ENCODE results near the gene COL1A1. TPM values are rescaled to one million over a fixed set of nuclear protein-coding genes. Genes with fewer than 3 reads are reported as not detected.

The COL1A1 gene
- polyA plus RNA-seq, 3 donors, result 412 to 838 (median 505) TPM

DNA sequence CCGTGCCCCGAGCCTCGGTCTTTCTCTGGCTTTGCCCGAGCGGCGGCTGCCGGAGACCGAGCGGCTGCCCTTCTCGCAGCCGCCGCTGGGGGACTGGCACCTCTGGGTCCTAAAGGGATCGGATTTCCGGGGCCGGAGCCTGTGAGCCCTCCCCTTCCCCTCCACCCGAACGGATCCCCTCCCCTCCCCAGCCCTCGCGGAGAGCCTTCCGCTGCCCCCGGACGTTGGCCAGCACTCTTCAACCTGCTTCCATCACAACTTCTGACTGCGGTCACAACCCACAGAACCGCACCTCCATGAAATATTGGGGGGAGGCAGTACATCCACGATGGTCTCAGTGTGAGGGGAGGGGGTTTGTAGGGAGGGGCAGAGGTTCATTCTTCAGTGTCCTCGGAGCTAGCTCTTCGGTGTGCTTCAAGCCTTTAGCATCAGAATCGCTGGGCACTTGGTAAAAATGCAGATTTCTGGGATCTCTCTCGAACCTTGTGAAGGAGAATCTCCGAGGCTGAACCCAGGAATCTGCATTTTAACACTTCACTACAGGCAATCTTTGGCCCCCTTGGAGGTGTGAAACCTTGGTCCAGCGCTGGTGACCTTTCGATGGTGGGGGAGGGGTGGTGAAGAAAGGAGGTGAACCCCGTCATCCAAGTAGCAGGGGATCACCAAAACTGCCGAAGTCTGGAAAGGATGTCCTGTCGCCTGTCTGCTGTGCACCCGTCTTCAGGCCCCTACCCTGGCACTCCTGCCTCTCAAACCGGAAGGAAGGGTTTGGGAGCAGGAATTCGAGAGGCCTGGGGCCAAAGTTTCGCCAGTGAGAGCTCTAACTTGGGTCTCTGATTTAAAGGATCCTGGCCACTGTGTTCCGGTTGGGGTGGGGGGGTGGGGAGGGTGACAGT, 50.1 kb downstream of the COL1A1 start:
- peak in 9 of 11 donors; percentile 77 to 89 (median 85) for DNase-seq (ENCODE audit: extremely low read depth in 1 of 11, low read depth in 9 of 11, low spot score in 4 of 11)

DNA sequence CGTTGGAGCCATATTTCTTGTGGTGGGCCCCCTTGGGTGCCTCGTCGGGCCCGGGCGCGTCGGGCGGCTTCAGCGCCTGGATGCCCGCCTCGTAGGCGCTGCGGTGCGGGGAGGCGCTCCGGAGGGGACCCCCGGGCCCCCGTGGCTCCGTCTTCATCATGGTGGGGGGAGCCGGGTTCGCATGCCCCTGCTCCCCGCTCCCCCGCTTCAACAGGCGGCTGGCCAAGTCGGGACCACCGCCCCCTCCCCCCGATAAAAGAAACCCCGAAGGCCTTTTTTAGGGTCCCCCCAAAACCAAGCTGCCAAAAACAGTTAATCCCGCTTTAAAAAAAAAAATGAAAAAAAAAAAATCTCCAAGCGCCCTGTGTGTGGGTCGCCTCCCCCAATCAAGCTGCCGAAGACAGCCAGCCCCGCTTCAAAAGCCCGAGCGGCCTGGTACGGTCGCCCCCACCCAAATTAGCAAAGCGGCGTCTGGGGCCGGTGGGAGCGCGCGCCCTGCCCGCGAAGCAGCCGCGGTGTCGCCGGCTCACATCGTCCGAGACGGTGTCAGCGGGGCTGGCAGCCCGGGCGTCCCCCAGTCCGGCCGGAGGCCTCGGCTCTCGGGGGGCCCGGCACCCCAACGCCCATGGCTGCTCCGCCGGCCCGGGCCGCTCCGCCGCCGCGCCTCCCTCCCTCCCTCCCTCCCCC, 50.9 kb downstream of the COL1A1 start, which contains the start of gene PPP1R9B:
PPP1R9B (minus strand) TSS at position 324 of the 687 bp plus-strand sequence; CDS start at position 160, 164 bp downstream.
- DNase-seq (ENCODE audit: extremely low read depth in 1 of 11, low read depth in 9 of 11, low spot score in 4 of 11), result no peak

DNA sequence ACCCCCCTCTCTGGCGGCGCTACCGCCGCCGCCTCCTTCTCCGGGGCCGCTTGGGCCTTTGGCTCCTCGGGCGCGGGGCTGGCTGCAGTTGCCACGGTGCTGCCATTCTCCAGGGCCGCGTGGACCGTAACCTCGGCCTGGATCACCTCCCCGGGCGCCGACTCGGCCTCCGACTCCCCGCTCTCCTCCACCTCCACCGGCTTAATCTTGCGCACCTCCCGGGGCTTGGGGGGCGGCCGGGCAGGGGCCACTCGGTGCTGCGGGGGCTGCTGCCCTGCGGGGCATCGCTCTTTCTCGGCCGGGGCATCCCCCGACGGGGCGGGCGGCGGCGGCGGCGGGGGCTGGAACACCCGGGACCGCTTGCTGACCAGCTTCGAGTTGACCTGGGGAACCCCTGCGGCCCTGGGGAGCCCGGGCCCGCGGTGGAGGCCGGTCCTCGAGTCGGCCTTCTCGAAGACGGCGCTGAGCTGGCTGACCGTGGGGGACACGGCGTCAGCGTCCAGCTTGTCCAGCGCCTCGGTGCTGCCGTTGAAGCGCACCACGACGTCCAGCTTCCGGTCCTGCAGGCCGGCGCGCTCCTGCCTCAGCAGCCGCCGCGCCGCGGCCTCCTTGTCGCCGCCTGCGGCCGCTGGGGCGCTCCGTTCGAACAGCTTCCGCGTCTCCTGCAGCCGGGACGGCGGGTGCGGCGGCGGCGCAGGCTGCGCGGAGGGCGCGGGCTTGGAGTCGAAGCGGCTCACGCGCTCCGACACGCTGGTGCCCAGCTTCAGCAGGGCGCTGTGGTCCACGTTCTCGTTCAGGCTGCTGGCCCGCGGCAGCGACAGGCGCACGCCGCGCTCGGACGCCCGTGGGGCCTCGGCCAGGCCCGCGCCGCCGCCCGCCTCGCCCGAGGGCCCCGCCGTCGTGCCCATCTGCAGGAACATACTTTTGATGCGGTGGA, 51.7 kb downstream of the COL1A1 start:
- DNase-seq (ENCODE audit: extremely low read depth in 1 of 11, low read depth in 9 of 11, low spot score in 4 of 11), result peak in 2 of 11 donors; percentile 41

DNA sequence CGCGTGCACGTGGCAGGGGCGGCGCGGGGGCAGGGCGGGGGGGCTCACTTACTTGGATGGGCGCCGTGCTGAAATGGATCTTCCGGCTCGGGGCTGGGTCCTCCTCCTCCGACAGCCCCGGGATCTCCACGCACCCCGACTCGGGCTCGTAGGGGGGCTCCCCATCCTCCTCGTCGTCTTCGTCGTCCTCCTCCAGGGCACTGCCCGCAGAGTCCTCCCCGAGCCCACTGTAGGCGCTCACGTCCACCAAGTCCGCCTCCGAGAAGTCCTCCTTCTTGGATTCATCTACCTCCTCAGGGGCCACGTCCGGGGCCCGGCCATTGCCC, 52.4 kb downstream of the COL1A1 start:
- DNase-seq (ENCODE audit: extremely low read depth in 1 of 11, low read depth in 9 of 11, low spot score in 4 of 11), result no peak

DNA sequence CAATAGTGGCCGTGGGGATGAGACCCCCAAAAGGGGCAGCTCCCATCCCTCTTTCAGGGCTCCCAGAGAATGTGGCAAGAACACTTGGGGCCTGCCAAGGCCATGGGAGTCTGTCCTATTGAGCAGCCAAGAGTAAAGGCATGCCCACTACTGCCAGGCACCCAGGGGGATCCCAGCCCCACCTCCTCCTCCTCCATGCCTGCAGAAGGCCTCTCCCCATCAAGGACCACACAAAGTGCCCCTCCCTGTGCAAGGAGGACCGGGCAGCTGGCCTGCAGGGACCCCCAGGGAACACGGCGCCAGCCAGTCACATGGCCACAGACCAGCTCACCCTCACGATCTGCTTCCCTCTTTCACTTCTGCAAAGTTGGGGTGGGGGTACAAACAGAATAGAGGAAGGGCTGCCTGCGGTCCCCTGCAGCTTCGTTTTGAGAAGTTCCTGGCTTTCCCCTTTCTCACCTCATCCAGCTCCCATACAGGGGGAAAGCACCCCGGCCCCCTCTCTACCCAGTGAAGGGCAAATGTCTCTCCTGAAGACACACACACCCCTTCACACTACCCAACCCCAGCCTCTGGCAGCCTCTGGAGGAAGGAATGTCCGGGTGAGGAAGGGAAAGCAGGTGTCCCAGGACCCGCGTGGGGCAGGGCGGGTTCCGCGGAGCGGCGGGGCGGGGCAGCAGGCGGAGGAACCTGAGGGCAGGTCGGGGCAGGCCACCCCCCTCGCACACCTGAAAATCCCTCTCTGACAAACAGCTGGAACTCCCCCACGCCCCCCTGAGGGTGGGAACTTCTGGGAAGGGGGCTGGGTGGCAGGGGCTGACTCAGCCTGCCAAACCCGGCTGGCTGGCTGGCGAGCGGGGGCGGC, 53.0 kb downstream of the COL1A1 start:
- DNase-seq (ENCODE audit: extremely low read depth in 1 of 11, low read depth in 9 of 11, low spot score in 4 of 11), result no peak

DNA sequence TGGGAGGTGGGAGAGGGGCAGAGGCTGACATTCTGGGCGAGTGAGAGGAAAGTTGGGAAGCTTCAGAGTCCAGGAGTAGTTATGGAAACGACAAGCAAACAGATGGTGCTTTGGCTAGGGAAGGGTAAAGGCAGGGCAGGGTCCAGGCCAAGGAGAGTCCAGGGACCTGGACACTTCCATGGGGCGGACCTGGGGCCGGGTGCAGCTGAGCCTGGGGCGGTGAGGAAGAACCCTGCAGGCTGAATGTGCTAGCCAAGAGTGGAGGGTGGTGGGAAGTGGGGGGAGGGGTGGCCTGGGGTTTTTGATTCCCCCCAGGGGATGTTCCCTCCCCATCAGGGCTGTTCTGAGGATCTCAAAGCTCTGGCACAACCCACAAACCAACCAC, 53.6 kb downstream of the COL1A1 start:
- DNase-seq (ENCODE audit: extremely low read depth in 1 of 11, low read depth in 9 of 11, low spot score in 4 of 11), result no peak

DNA sequence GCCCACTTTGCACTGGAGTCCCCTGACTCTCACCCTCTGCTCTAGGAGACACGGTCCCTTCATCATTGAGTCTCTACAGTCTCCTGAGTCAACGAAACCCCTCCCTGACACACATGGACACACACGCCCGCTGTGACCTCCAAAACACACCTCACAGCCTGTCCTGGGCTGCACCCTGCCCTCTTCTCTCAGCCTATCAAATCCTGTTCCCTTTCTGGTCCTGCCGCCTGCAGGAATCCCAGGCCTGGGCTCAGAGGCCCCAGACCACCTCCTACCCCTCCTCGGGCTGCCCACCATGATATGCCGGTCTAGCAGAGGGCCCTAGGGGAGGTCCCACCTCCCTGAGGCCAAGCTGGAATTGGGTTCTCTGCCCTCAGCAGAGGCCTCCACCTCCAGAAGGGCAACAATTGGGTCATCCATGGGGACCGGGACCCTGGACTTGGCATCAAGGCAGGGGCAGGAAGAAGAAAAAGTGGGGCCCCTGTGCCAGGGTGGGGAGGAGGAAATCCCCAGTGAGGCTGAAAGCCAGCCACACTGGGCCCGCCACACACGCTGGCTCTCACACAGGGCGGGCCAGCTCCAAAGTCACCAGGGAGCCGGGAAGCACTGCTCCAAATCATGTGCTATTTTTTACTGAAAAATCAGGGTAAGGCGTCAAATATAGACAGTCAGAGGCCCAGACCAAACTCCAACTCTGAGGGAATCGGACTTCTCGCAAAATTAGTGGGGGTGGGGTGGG, 54.3 kb downstream of the COL1A1 start:
- no peak for DNase-seq (ENCODE audit: extremely low read depth in 1 of 11, low read depth in 9 of 11, low spot score in 4 of 11)

DNA sequence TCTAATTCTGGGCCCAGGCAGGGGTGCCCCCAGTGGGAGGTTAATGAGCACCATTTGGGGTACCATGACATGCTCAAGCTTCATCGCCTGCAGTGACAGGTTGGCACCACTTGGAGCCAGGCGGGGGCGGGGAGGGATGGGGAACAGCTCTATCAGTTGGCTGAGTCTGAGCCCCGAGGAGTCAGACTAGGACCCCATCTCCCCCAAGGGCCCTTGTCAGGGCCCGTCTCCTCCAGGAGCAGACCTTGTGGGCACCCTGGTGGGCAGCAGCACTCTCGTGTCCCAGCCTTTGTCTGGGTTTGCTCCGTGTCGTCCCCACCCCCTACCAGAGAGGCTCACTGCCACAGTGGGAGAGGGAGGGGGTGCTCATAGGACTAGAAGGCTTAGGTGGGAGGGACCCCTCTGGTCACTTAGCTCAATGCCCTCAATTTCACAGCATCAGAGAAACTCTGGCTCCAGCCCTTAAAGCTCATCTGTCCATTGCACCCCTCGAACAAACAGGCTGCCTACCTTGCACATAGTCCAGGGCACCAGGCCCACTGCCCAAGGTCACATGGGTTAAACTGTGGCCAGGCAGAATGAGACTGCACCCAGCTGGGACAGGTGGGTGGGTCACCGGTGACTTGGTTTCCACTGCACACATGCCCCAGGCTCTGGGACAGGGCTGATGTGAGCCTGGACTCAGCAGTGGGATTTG, 55.1 kb downstream of the COL1A1 start:
- DNase-seq (ENCODE audit: extremely low read depth in 1 of 11, low read depth in 9 of 11, low spot score in 4 of 11), result no peak

DNA sequence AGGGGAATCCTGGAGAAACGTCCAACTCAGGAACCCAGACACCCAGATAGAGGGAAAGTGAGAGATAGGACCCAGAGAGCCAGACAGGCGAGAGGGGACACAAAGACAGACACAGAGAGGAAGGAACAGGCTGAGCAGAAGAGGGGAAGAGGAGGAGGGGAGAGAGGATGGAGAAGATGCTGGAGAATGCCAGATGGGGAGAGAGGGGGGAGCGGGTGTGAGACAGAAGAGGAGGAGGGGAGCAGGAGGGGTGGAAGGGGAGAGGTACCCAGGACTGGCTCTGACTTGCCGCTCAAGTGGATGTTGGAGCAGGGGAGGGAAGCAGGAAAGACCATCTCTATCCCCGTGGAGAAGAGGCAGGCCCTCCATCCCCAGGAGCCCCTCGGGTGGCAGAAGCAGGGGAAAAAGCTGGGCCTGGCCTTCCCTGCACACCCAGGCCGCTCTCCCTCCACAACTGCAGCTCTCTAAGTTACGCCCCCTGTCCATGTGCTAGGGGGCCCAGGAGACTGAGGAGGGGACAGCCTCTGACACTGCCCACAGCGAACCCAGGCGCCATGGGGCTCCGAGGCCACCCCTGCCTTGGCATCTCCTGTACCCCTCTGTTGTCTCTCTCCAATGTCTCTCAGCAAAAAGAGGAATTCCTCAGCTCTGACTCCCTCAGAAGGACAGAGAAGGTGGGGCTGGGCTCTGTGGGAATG, 55.8 kb downstream of the COL1A1 start:
- no peak for DNase-seq (ENCODE audit: extremely low read depth in 1 of 11, low read depth in 9 of 11, low spot score in 4 of 11)

DNA sequence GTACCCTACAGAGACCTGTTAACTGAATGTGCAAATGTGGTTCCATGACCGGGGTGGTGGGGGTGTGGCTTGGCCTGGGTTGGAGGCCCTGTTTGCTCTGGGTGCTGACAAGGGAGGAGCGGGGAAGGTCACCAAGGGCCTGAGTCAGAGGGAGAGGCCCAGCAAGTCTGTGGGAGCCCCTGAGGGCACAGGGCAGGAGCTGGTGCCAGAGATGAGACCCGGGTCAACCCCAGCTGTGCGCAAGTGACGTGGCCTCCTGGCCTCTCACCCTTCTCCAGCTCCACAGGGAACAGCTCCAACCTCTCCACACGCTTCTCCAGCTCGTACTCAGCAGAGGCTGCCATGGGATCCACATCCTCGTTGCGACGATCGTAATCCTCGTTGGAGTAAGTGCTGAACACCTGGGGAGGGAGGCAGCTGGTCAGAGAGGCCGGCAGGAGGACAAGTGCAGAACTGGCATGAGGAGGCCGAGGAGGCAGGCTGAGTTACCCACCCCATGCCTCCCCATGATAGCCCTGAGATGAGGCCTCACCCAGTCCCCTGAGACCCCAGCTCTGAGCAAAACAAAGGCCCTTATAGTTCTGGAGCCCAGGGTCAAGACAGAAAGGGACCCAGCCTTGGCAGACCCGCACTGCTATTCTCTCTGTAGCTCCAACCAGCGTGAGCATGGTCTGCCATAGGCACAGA, 56.4 kb downstream of the COL1A1 start:
- no peak for DNase-seq (ENCODE audit: extremely low read depth in 1 of 11, low read depth in 9 of 11, low spot score in 4 of 11)

DNA sequence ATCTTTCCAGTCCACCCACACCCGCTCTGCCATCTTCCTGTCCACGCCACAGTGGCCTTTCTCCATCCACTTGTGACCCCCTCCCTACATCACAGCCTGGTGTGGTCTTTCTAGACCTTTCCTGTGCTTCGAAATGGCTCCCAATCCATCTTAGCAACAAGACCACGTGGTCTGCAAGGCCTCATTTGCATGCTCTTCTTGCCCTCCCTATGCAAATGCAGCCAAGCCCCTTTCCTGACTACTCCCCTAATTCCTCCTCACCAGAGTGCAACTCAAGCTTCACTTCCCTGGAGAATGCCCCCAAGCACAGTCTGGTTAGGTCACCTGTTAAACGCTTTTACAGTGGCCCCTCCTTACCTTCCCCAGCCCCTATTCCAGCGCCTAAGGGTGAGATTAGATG, 57.1 kb downstream of the COL1A1 start:
- DNase-seq (ENCODE audit: extremely low read depth in 1 of 11, low read depth in 9 of 11, low spot score in 4 of 11), result no peak

DNA sequence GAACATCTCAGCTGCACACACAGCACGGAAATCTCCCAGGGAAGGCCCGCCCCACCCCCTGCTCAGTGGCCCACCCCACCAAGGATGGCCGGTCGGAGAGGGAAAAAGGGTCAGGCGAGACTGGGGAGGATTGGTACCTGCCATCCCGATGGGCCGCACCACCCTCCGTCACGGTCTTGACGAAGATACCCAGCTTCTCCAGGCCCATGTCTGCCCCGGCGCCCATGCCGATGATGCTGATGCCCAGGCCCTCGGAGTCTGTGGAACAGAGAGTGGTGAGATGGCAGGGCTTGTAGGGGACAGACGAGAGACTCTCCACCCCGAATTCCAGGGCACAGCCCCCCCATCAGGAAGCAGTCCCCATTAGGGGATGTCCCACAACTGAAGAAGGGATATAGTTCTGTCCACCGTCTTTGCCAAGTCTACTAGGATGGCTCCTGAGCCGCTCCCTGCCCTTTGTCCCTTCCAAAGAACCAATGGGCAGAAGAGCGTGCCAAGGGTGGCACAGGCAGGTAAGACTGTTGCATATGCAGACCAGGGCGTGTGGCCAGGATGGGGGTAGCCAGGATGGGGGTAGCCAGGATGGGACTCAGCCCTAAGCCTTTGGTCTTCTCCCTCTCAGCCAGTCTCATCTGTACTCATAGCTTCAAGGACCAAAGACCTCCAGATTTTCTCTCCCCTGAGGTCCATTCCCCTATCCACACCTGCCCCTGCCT, 57.8 kb downstream of the COL1A1 start:
- DNase-seq (ENCODE audit: extremely low read depth in 1 of 11, low read depth in 9 of 11, low spot score in 4 of 11), result no peak

DNA sequence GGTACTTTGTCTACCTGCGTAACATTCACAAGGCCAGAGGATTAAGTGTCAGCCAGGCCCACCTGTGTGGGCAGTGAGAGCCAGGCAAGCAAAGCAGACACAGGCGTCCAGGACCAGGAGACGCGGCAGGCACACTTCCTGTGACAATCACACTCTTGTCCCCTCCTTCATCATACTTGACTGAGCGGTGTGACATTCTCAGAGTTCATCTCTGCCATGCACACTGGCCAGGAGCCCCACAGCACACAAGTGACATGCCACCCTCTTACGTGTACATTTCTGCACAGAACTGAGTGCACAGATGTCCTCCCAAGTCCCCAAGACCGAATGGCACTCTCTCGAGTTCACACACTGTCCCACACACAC, 59.7 kb downstream of the COL1A1 start:
- no peak for DNase-seq (ENCODE audit: extremely low read depth in 1 of 11, low read depth in 9 of 11, low spot score in 4 of 11)

DNA sequence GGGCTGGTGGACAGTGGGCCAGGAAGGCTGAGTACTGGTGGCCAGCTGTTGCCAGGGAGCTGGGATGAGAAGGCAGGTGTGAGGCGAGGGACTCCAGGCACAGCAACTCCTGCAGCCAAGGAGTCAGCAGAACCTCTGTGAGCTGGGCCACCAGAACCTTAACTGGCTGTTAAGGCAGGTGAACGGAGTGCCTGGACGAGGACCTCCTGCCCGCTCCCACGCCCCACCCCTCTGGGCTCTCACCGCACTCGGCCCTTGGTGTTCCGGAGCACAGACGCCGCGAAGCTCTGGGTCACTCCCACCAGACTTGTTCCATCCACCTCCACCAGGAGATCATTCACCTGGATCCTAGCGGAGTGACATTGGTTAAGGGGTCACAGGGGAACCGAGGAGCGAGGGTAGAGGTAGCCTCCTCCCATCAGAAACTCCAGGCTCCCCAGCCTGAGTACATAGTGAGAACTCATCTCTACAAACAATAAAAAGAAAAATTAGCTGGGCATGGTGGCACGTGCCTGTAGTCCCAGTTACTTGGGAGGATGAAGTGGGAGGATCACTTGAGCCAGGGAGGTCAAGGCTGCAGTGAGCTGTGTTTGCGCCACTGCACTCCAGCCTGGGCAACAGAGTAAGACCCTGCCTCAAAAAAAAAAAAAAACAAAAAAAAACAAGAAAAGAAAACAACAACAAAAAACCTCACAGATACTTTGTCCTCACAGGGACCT, 60.2 kb downstream of the COL1A1 start:
- DNase-seq (ENCODE audit: extremely low read depth in 1 of 11, low read depth in 9 of 11, low spot score in 4 of 11), result no peak
